ENCODE results near the gene FKBP4.

DNA sequence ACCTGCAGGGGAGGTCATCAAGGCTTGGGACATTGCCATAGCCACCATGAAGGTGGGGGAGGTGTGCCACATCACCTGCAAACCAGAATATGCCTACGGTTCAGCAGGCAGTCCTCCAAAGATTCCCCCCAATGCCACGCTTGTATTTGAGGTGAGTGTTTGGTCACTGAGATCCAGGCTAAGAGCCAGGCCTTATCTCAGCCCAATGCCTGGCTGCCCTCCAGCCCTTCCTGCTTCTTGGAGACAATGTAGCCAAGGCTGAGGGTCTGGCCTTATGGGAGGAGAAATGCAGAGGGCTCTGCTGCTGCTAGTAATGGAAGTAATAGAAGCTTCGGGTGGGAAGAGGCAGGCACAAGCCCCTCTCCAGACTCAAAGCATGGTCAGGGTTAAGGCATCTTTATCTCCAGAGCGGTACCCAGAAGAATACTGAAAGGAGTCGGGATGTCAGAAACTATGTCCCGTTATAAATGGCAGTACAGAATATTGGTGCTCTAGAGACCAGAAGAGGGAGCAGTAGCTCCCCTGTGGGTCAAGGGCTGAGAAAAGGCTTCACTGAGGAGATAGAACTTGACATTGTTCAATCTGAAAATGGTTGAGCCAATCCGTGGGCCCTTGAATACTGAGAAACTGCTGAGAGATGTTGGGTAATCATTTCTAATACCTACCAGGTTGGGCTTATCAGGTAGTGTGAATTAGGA is 3.1 kb downstream of the FKBP4 start:
- TF ChIP-seq, protein P1, sequence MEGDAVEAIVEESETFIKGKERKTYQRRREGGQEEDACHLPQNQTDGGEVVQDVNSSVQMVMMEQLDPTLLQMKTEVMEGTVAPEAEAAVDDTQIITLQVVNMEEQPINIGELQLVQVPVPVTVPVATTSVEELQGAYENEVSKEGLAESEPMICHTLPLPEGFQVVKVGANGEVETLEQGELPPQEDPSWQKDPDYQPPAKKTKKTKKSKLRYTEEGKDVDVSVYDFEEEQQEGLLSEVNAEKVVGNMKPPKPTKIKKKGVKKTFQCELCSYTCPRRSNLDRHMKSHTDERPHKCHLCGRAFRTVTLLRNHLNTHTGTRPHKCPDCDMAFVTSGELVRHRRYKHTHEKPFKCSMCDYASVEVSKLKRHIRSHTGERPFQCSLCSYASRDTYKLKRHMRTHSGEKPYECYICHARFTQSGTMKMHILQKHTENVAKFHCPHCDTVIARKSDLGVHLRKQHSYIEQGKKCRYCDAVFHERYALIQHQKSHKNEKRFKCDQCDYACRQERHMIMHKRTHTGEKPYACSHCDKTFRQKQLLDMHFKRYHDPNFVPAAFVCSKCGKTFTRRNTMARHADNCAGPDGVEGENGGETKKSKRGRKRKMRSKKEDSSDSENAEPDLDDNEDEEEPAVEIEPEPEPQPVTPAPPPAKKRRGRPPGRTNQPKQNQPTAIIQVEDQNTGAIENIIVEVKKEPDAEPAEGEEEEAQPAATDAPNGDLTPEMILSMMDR (conservative IDR thresholded peaks at IDR 0.05; ENCODE audit: low read depth, low read length): no peak; the same call in 1 of the 2 replicates
- no peak for TF ChIP-seq EZH2phosphoT487 (IDR thresholded peaks at IDR 0.05; ENCODE audit: borderline replicate concordance, low read length)
